Cardiac septum (tissue), 1 donor: ENCODE data around the gene SHROOM1. TPM values are rescaled to one million over a fixed set of nuclear protein-coding genes. Genes with fewer than 3 reads are reported as not detected.
"Not testable (repeated sequence)": the region's sequence is repeated elsewhere in the genome, so short reads cannot be mapped to it uniquely, and the experiment has no call there.

ENCODE experiments used
- DNase-seq: peaks from one replicate; pipeline ENCODE4 v3.0.0-alpha.2; 2020; ENCODE audit warnings: low spot score
- intact Hi-C: fragments of 100-400 bp; cut with DNase I; formaldehyde crosslinking; loops from one replicate; pipeline ENCODE4 v1.14.0; 2022
- total RNA-seq: library from RNA; stranded (reverse); fragmentation: NEBNext Ultra II Directional; extraction: Animal tissue kit (Norgen Biotek cat#: 25700); gene quantifications from one replicate; pipeline ENCODE4 v1.2.1, GENCODE V29; 2021
- donor health status: DM: no; HTN: no; CAD: no.

The SHROOM1 gene
- total RNA-seq, 1 donor from 2014 or later: 4.7 TPM

GRCh38 chr5:132813599-132814502 is 16.6 kb downstream of the SHROOM1 start:
- no peak for DNase-seq
- intact Hi-C loops: no loop called here

- intact Hi-C loops: no loop called here
- no peak for DNase-seq
Measured at GRCh38 chr5:132812781-132813598, 17.5 kb downstream of the SHROOM1 start, which contains the start of gene SOWAHA. SOWAHA (plus strand) TSS chr5:132813302; CDS start chr5:132813622, 320 bp downstream.

GRCh38 chr5:132812123-132812765 is 18.2 kb downstream of the SHROOM1 start:
- intact Hi-C loops: no loop called here
- DNase-seq: no peak

- DNase-seq: no peak
- intact Hi-C loops: no loop called here
Measured at GRCh38 chr5:132810605-132811004, 19.8 kb downstream of the SHROOM1 start.

GRCh38 chr5:132808866-132809265 is 21.6 kb downstream of the SHROOM1 start:
- DNase-seq: no peak
- intact Hi-C loops: no loop called here

GRCh38 chr5:132808448-132808847 is 22.0 kb downstream of the SHROOM1 start:
- intact Hi-C loops: no loop called here
- DNase-seq: no peak

GRCh38 chr5:132807163-132807838 is 23.1 kb downstream of the SHROOM1 start:
- DNase-seq: no peak
- intact Hi-C loops: no loop called here

- intact Hi-C loops, DNase-seq: not testable (repeated sequence)
Measured at GRCh38 chr5:132806804-132807162, 23.7 kb downstream of the SHROOM1 start.

GRCh38 chr5:132805872-132806271 is 24.6 kb downstream of the SHROOM1 start:
- DNase-seq, intact Hi-C loops: not testable (repeated sequence)

- intact Hi-C loops, DNase-seq: not testable (repeated sequence)
Measured at GRCh38 chr5:132804219-132804618, 26.2 kb downstream of the SHROOM1 start.

- intact Hi-C loops, DNase-seq: not testable (repeated sequence)
Measured at GRCh38 chr5:132802685-132803066, 27.8 kb downstream of the SHROOM1 start.

GRCh38 chr5:132802044-132802684 is 28.3 kb downstream of the SHROOM1 start:
- intact Hi-C loops: no loop called here

GRCh38 chr5:132800545-132800944 is 29.9 kb downstream of the SHROOM1 start:
- DNase-seq: no peak
- intact Hi-C loops: no loop called here

More at GRCh38 chr5:132802044-132802684, 28.3 kb downstream of the SHROOM1 start:
- DNase-seq: no peak

GRCh38 chr5:132799392-132799791 is 31.1 kb downstream of the SHROOM1 start:
- intact Hi-C loops: no loop called here
- DNase-seq: no peak

- intact Hi-C loops: no loop called here
- DNase-seq: no peak
Measured at GRCh38 chr5:132797651-132798050, 32.8 kb downstream of the SHROOM1 start.

- intact Hi-C loops: no loop called here
- DNase-seq: no peak
Measured at GRCh38 chr5:132791026-132791425, 39.4 kb downstream of the SHROOM1 start.

- intact Hi-C loops: no loop called here
Measured at GRCh38 chr5:132790201-132790865, 40.1 kb downstream of the SHROOM1 start.

More at GRCh38 chr5:132790201-132790865, 40.1 kb downstream of the SHROOM1 start:
- no peak for DNase-seq
